ENCODE measurements around the gene RRAS. TPM values are rescaled to one million over a fixed set of nuclear protein-coding genes. Genes with fewer than 3 reads are reported as not detected.

Gene RRAS
- total RNA-seq, 2 experiments from 2014 or later: 9.7 to 11.7 TPM

- H3K4me3 Mint-ChIP-seq: no peak overlapping the region
- CTCF ChIA-PET: interaction anchor here (1.6 kb wide), 1 partner anchor 9 kb away, joined by 5 read pairs; no protein-coding TSS in a partner anchor
- POLR2A ChIA-PET: no interaction called here
- DNase-seq (no peak), ATAC-seq (no peak)
- no peaks in the 10 kb centered on the region for H3K4me1 Mint-ChIP-seq
- no peaks in the 10 kb centered on the region for H3K9me3 Mint-ChIP-seq (ENCODE audit: low read depth)
- no peak overlapping the region for H3K27ac Mint-ChIP-seq
- intact Hi-C loops (cut with DNase I, micrococcal nuclease): no loop called here
- H3K27me3 Mint-ChIP-seq: no peaks in the 10 kb centered on the region
- H3K36me3 Mint-ChIP-seq (ENCODE audit: low read depth): peaks cover 33% of the 10 kb centered on the region
Observed at GRCh38 chr19:49654581-49654980, 14.6 kb upstream of the RRAS start.

- no peak overlapping the region for H3K27ac Mint-ChIP-seq
- H3K9me3 Mint-ChIP-seq (ENCODE audit: low read depth): no peaks in the 10 kb centered on the region
- H3K27me3 Mint-ChIP-seq: no peaks in the 10 kb centered on the region
- intact Hi-C loops (cut with DNase I, micrococcal nuclease): no loop called here
- ChIA-PET POLR2A (no interaction called here), CTCF (no interaction called here)
- no peak overlapping the region for H3K4me3 Mint-ChIP-seq
- H3K36me3 Mint-ChIP-seq (ENCODE audit: low read depth): peaks cover 33% of the 10 kb centered on the region
- DNase-seq (no peak), ATAC-seq (no peak)
- no peaks in the 10 kb centered on the region for H3K4me1 Mint-ChIP-seq
Observed at GRCh38 chr19:49653466-49653806, 13.5 kb upstream of the RRAS start.

DNA sequence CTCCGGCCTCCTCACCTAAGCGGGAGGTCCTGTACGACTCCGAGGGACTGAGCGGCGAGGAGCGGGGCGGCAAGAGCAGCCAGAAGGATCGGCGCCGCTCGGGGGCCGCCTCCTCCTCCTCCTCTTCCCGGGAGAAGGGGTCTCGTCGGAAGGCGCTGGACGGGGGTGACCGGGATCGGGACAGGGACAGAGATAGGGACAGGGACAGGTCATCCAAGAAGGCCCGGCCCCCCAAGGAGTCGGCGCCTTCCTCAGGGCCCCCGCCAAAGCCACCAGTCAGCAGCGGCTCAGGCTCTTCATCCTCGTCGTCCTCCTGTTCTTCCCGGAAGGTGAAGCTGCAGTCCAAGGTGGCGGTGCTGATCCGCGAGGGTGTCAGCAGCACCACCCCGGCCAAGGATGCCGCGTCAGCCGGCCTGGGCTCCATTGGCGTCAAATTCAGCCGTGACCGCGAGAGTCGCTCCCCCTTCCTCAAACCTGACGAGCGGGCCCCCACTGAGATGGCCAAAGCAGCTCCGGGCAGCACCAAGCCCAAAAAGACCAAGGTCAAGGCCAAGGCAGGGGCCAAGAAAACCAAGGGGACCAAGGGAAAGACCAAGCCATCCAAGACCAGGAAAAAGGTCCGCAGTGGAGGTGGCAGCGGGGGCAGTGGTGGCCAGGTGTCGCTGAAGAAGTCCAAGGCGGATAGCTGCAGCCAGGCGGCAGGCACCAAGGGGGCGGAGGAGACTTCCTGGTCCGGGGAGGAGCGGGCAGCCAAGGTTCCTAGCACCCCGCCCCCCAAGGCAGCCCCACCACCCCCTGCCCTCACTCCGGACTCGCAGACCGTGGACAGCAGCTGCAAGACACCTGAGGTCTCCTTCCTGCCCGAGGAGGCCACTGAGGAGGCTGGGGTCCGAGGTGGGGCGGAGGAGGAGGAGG, 12.9 kb upstream of the RRAS start:
- intact Hi-C loops (cut with DNase I, micrococcal nuclease): no loop called here
- Mint-ChIP-seq H3K27me3 (no peaks in the 10 kb centered on the region), H3K27ac (no peak overlapping the region), H3K36me3 (ENCODE audit: low read depth) (peaks cover 33% of the 10 kb centered on the region), H3K4me3 (no peak overlapping the region), H3K4me1 (no peaks in the 10 kb centered on the region), H3K9me3 (ENCODE audit: low read depth) (no peaks in the 10 kb centered on the region)
- no peak for ATAC-seq
- ChIA-PET CTCF (no interaction called here), POLR2A (no interaction called here)
- DNase-seq: no peak

- Mint-ChIP-seq H3K4me3 (no peak overlapping the region), H3K27me3 (no peaks in the 10 kb centered on the region), H3K4me1 (no peaks in the 10 kb centered on the region), H3K27ac (no peak overlapping the region), H3K9me3 (ENCODE audit: low read depth) (no peaks in the 10 kb centered on the region), H3K36me3 (ENCODE audit: low read depth) (peaks cover 32% of the 10 kb centered on the region)
- intact Hi-C loops (cut with DNase I, micrococcal nuclease): no loop called here
- no peak for DNase-seq
- POLR2A ChIA-PET: no interaction called here
- CTCF ChIA-PET: no interaction called here
- ATAC-seq: no peak
Observed at GRCh38 chr19:49651820-49652550, 12.0 kb upstream of the RRAS start.

DNA sequence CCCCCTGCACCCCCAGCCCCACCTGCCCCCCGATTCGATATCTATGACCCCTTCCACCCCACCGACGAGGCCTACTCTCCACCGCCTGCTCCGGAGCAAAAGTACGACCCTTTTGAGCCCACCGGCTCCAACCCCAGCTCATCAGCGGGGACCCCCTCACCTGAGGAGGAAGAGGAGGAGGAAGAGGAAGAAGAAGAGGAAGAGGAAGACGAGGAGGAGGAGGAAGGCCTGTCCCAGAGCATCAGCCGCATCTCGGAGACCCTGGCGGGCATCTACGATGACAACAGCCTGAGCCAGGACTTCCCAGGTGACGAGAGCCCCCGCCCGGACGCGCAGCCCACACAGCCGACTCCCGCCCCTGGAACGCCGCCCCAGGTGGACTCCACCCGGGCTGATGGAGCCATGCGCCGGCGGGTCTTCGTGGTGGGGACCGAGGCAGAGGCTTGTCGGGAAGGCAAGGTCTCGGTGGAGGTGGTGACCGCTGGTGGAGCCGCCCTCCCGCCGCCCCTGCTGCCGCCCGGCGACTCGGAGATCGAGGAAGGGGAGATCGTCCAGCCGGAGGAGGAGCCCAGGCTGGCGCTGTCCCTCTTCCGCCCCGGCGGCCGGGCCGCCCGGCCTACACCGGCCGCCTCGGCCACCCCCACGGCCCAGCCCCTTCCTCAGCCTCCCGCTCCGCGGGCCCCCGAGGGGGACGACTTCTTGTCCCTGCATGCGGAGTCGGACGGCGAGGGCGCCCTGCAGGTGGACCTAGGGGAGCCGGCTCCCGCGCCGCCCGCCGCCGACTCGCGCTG, 11.3 kb upstream of the RRAS start:
- peaks cover 30% of the 10 kb centered on the region for H3K36me3 Mint-ChIP-seq (ENCODE audit: low read depth)
- H3K4me1 Mint-ChIP-seq: no peaks in the 10 kb centered on the region
- no peaks in the 10 kb centered on the region for H3K9me3 Mint-ChIP-seq (ENCODE audit: low read depth)
- ATAC-seq: no peak
- no peak overlapping the region for H3K4me3 Mint-ChIP-seq
- no peak for DNase-seq
- CTCF ChIA-PET: no interaction called here
- no peak overlapping the region for H3K27ac Mint-ChIP-seq
- intact Hi-C loops (cut with DNase I, micrococcal nuclease): no loop called here
- H3K27me3 Mint-ChIP-seq: no peaks in the 10 kb centered on the region
- POLR2A ChIA-PET: no interaction called here

DNA sequence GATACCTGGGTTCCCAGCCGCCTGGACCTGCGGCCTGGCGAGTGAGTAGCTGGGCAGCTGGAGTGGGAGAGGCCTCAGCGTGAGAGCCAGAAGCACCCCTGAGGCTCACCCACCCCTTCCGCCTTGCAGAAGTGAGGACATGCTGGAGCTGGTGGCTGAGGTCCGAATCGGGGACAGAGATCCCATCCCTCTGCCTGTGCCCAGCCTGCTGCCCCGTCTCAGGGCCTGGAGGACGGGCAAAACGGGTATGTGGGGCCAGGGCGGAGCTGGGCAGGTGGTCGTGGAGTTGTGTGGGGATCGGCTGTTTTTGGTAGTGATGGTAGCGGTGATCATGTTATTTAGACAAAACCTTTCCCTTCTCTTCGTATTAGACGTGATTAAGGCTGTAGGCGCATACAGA, 6.6 kb upstream of the RRAS start:
- intact Hi-C loops (cut with DNase I, micrococcal nuclease): loop anchor here in 1 of 2 experiments (10.0 kb wide), 1 partner anchor 772 kb away; the partner anchor contains the start of gene PPP1R15A

GRCh38 chr19:49645995-49646394, 6.1 kb upstream of the RRAS start:
- DNase-seq (no peak), ATAC-seq (no peak)
- no peaks in the 10 kb centered on the region for H3K27me3 Mint-ChIP-seq
- ChIA-PET CTCF (no interaction called here), POLR2A (interaction anchor here (0.5 kb wide), 1 partner anchor 28 kb away, joined by 3 read pairs; no protein-coding TSS in a partner anchor)
- intact Hi-C loops (cut with DNase I, micrococcal nuclease): loop anchor here in 1 of 2 experiments (10.0 kb wide), 1 partner anchor 771 kb away; the partner anchor contains the start of gene PPP1R15A
- H3K27ac Mint-ChIP-seq: no peak overlapping the region
- peaks cover 13% of the 10 kb centered on the region for H3K36me3 Mint-ChIP-seq (ENCODE audit: low read depth)
- H3K9me3 Mint-ChIP-seq (ENCODE audit: low read depth): no peaks in the 10 kb centered on the region
- H3K4me3 Mint-ChIP-seq: no peak overlapping the region
- peaks cover 32% of the 10 kb centered on the region for H3K4me1 Mint-ChIP-seq

More for the DNA sequence above, 6.6 kb upstream of the RRAS start:
- H3K27ac Mint-ChIP-seq: no peak overlapping the region
- ATAC-seq: no peak
- no peaks in the 10 kb centered on the region for H3K9me3 Mint-ChIP-seq (ENCODE audit: low read depth)
- POLR2A ChIA-PET: no interaction called here
- H3K36me3 Mint-ChIP-seq (ENCODE audit: low read depth): peaks cover 13% of the 10 kb centered on the region
- DNase-seq: no peak
- H3K4me1 Mint-ChIP-seq: peaks cover 31% of the 10 kb centered on the region
- CTCF ChIA-PET: no interaction called here
- H3K4me3 Mint-ChIP-seq: no peak overlapping the region
- H3K27me3 Mint-ChIP-seq: no peaks in the 10 kb centered on the region

GRCh38 chr19:49645592-49645991, 5.6 kb upstream of the RRAS start:
- CTCF ChIA-PET: interaction anchor here (0.6 to 6.1 kb wide), 2 partner anchors 28 to 75 kb away, joined by 3 to 62 read pairs; no protein-coding TSS in a partner anchor
- H3K9me3 Mint-ChIP-seq (ENCODE audit: low read depth): no peaks in the 10 kb centered on the region
- intact Hi-C loops (cut with DNase I, micrococcal nuclease): loop anchor here in 1 of 2 experiments (10.0 kb wide), 1 partner anchor 771 kb away; the partner anchor contains the start of gene PPP1R15A
- H3K4me1 Mint-ChIP-seq: peaks cover 34% of the 10 kb centered on the region
- no peaks in the 10 kb centered on the region for H3K27me3 Mint-ChIP-seq
- H3K27ac Mint-ChIP-seq: no peak overlapping the region
- peaks cover 13% of the 10 kb centered on the region for H3K36me3 Mint-ChIP-seq (ENCODE audit: low read depth)
- no peak for DNase-seq
- POLR2A ChIA-PET: no interaction called here
- no peak for ATAC-seq
- no peak overlapping the region for H3K4me3 Mint-ChIP-seq

GRCh38 chr19:49643466-49643865, 3.5 kb upstream of the RRAS start:
- Mint-ChIP-seq H3K4me3 (peak overlapping the region; percentile 100), H3K27ac (peak overlapping the region; percentile 55), H3K36me3 (ENCODE audit: low read depth) (peaks cover 9% of the 10 kb centered on the region), H3K27me3 (no peaks in the 10 kb centered on the region), H3K9me3 (ENCODE audit: low read depth) (no peaks in the 10 kb centered on the region), H3K4me1 (peaks cover 45% of the 10 kb centered on the region)
- intact Hi-C loops (cut with DNase I, micrococcal nuclease): loop anchor here in 1 of 2 experiments (2.0 to 10.0 kb wide), 7 partner anchors 733 to 1281 kb away; partner anchors contain the start of genes ASPDH, BCAT2, DBP and JOSD2
- POLR2A ChIA-PET: interaction anchor here (0.6 to 1.2 kb wide), 3 partner anchors 21 to 358 kb away, joined by 3 to 7 read pairs (median 4); partner anchors contain the start of gene PRMT1
- CTCF ChIA-PET: interaction anchor here (0.6 to 6.1 kb wide), 9 partner anchors 9 to 96 kb away, joined by 3 to 62 read pairs (median 5); partner anchors contain the start of genes NOSIP and PRRG2
- ATAC-seq (no peak), DNase-seq (peak; percentile 61)

- Mint-ChIP-seq H3K4me1 (peaks cover 51% of the 10 kb centered on the region), H3K27me3 (no peaks in the 10 kb centered on the region), H3K27ac (peak overlapping the region; percentile 96), H3K36me3 (ENCODE audit: low read depth) (peaks cover 9% of the 10 kb centered on the region), H3K4me3 (peak overlapping the region; percentile 100), H3K9me3 (ENCODE audit: low read depth) (no peaks in the 10 kb centered on the region)
- ChIA-PET CTCF (interaction anchor here (0.7 to 6.1 kb wide), 11 partner anchors 22 to 147 kb away, joined by 3 to 62 read pairs (median 4); partner anchors contain the start of genes NOSIP, PRRG2 and RPS11), POLR2A (interaction anchor here (0.6 to 3.1 kb wide), 6 partner anchors 14 to 1278 kb away, joined by 3 to 39 read pairs (median 6); partner anchors contain the start of genes PRMT1 and ZNF473)
- no peak for DNase-seq
- intact Hi-C loops (cut with DNase I, micrococcal nuclease): loop anchor here (1.0 to 10.0 kb wide), 14 partner anchors 22 to 1280 kb away; partner anchors contain the start of genes AKT1S1 (in 1 of the 2), ASPDH (in 1 of the 2), ATF5 (in 1 of the 2) and BCAT2 (in 1 of the 2)
- ATAC-seq: no peak
Observed at GRCh38 chr19:49642492-49643035, 2.6 kb upstream of the RRAS start.

Measured in activated CD4-positive, alpha-beta T cell treated with anti-CD3 and anti-CD28 coated beads for 36 hours (primary cell).